HEK293 (cell line): ENCODE results near the gene CDC20.

Experiments used
- CTCF ChIA-PET: fragments of 350-600 bp; formaldehyde crosslinking; extraction: SDS; loops from one replicate; lab custom pipeline; 2021; ENCODE audit warnings: antibody characterized with exemption; lab: Yijun Ruan, JAX
- POLR2A ChIA-PET: fragments of 300-600 bp; formaldehyde crosslinking; extraction: SDS; loops from one replicate; lab custom pipeline; 2020; ENCODE audit warnings: antibody characterized with exemption, inconsistent platforms; lab: Yijun Ruan, JAX
- H3K27ac ChIP-seq: fragments of 200-500 bp; sonication (Bioruptor generic); 2 replicates; pipeline ENCODE4 v1.5.1; 2014; ENCODE audit warnings: low read depth, low read length, control low read depth, inconsistent platforms; ENCODE audit errors: extremely low read depth
- H3K36me3 ChIP-seq, 2 experiments: fragments of 200-500 bp in 1 of 2; sonication (Bioruptor generic) in 1 of 2; 1 replicate in 1 of 2; 2 replicates in 1 of 2; pipeline ENCODE4 v1.5.1; 2014 to 2017; ENCODE audit warnings: inconsistent platforms in 2 of 2, low read length in 2 of 2; ENCODE audit not compliant: control insufficient read depth in 2 of 2, insufficient read depth in 1 of 2
- H3K4me1 ChIP-seq: fragments of 200-500 bp; sonication (Bioruptor generic); 2 replicates; pipeline ENCODE4 v1.5.1; 2014; ENCODE audit warnings: mild to moderate bottlenecking, low read length, inconsistent platforms; ENCODE audit not compliant: control insufficient read depth, insufficient read depth
- H3K4me3 ChIP-seq: 2 replicates; pipeline ENCODE4 v1.5.1; 2011; ENCODE audit warnings: low read depth, mild to moderate bottlenecking, control low read depth, low read length, moderate library complexity
- H3K9me3 ChIP-seq: fragments of 200-500 bp; sonication (Bioruptor generic); 2 replicates; pipeline ENCODE4 v1.5.1; 2014; ENCODE audit warnings: low read depth, low read length, inconsistent platforms; ENCODE audit not compliant: control insufficient read depth, insufficient read depth
- TCF7L2 ChIP-seq: IDR thresholded peaks from 2 replicates; pipeline ENCODE4 v1.6.1; 2011; ENCODE audit warnings: low read depth, mild to moderate bottlenecking, inconsistent platforms, low read length, moderate library complexity, borderline replicate concordance
- ZNF112 ChIP-seq: fragments of 450-650 bp; formaldehyde crosslinking; IDR thresholded peaks from 2 replicates; pipeline ENCODE4 v1.5.0; 2017; ENCODE audit warnings: missing biosample characterization, missing genetic modification characterization
- ZNF302 ChIP-seq: fragments of 450-650 bp; formaldehyde crosslinking; IDR thresholded peaks from 2 replicates; pipeline ENCODE4 v1.5.1; 2016; ENCODE audit warnings: missing biosample characterization, missing genetic modification characterization, low read depth
- ZNF37A ChIP-seq: fragments of 450-650 bp; IDR thresholded peaks from 2 replicates; pipeline ENCODE4 v1.5.1; 2018; ENCODE audit warnings: missing biosample characterization, missing genetic modification characterization
- ZNF555 ChIP-seq: fragments of 450-650 bp; formaldehyde crosslinking; conservative IDR thresholded peaks from 2 replicates; pipeline ENCODE4 v1.5.1; 2017; ENCODE audit warnings: missing biosample characterization, mild to moderate bottlenecking, missing genetic modification characterization, inconsistent platforms
- ZNF664 ChIP-seq: fragments of 450-650 bp; formaldehyde crosslinking; IDR thresholded peaks from 2 replicates; pipeline ENCODE4 v1.5.1; 2016; ENCODE audit warnings: missing biosample characterization, missing genetic modification characterization
- ZNF777 ChIP-seq: fragments of 450-650 bp; formaldehyde crosslinking; IDR thresholded peaks from 2 replicates; pipeline ENCODE4 v1.5.1; 2017; ENCODE audit warnings: missing biosample characterization, missing genetic modification characterization, borderline replicate concordance
- ZNF791 ChIP-seq: fragments of 450-650 bp; formaldehyde crosslinking; IDR thresholded peaks from 2 replicates; pipeline ENCODE4 v1.5.1; 2016; ENCODE audit warnings: missing biosample characterization, missing genetic modification characterization
- TF ChIP-seq, protein P1 (sequence below): fragments of 450-650 bp; formaldehyde crosslinking; IDR thresholded peaks from 2 replicates; pipeline ENCODE4 v1.5.1; 2016; ENCODE audit warnings: missing biosample characterization, missing genetic modification characterization, low read depth
- TF ChIP-seq, protein P2 (sequence below): fragments of 450-650 bp; formaldehyde crosslinking; IDR thresholded peaks from 2 replicates; pipeline ENCODE4 v1.5.1; 2016; ENCODE audit warnings: missing biosample characterization, missing genetic modification characterization
- TF ChIP-seq, protein P3 (sequence below): fragments of 450-650 bp; formaldehyde crosslinking; IDR thresholded peaks from 2 replicates; pipeline ENCODE4 v1.5.1; 2016; ENCODE audit warnings: missing biosample characterization, missing genetic modification characterization
- TF ChIP-seq, protein P4 (sequence below): fragments of 450-650 bp; formaldehyde crosslinking; IDR thresholded peaks from 2 replicates; pipeline ENCODE4 v1.5.1; 2016; ENCODE audit warnings: missing biosample characterization, missing genetic modification characterization

Gene CDC20

DNA sequence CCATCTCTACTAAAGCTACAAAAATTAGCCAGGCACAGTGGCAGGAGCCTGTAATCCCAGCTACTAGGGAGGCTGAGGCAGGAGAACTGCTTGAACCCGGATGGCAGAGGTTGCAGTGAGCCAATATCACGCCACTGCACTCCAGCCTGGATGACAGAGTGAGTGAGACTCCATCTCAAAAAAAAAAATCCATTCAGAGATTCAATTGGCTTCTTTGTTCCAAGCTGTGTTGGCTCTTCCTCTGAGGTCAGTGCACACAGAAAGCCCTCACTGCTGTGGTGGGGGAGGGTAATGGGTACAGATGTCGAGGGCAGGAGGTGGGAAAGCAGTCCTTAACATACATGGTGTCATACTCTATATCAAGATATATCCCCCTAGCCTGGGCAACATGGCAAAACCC, 43.3 kb upstream of the CDC20 start:
- TF ChIP-seq ZNF302 (tag by site-specific recombination) = no peak
- no peak for TF ChIP-seq ZNF37A (tag by site-specific recombination)
- TF ChIP-seq, protein P1, sequence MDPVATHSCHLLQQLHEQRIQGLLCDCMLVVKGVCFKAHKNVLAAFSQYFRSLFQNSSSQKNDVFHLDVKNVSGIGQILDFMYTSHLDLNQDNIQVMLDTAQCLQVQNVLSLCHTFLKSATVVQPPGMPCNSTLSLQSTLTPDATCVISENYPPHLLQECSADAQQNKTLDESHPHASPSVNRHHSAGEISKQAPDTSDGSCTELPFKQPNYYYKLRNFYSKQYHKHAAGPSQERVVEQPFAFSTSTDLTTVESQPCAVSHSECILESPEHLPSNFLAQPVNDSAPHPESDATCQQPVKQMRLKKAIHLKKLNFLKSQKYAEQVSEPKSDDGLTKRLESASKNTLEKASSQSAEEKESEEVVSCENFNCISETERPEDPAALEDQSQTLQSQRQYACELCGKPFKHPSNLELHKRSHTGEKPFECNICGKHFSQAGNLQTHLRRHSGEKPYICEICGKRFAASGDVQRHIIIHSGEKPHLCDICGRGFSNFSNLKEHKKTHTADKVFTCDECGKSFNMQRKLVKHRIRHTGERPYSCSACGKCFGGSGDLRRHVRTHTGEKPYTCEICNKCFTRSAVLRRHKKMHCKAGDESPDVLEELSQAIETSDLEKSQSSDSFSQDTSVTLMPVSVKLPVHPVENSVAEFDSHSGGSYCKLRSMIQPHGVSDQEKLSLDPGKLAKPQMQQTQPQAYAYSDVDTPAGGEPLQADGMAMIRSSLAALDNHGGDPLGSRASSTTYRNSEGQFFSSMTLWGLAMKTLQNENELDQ (tag by site-specific recombination) = no peak
- TF ChIP-seq ZNF555 (tag by site-specific recombination) = no peak
- no peak for TF ChIP-seq ZNF112 (tag by site-specific recombination)
- TF ChIP-seq TCF7L2 = no peak
- TF ChIP-seq, protein P2, sequence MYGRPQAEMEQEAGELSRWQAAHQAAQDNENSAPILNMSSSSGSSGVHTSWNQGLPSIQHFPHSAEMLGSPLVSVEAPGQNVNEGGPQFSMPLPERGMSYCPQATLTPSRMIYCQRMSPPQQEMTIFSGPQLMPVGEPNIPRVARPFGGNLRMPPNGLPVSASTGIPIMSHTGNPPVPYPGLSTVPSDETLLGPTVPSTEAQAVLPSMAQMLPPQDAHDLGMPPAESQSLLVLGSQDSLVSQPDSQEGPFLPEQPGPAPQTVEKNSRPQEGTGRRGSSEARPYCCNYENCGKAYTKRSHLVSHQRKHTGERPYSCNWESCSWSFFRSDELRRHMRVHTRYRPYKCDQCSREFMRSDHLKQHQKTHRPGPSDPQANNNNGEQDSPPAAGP (tag by site-specific recombination) = no peak
- TF ChIP-seq ZNF791 (tag by site-specific recombination) = no peak
- TF ChIP-seq, protein P3, sequence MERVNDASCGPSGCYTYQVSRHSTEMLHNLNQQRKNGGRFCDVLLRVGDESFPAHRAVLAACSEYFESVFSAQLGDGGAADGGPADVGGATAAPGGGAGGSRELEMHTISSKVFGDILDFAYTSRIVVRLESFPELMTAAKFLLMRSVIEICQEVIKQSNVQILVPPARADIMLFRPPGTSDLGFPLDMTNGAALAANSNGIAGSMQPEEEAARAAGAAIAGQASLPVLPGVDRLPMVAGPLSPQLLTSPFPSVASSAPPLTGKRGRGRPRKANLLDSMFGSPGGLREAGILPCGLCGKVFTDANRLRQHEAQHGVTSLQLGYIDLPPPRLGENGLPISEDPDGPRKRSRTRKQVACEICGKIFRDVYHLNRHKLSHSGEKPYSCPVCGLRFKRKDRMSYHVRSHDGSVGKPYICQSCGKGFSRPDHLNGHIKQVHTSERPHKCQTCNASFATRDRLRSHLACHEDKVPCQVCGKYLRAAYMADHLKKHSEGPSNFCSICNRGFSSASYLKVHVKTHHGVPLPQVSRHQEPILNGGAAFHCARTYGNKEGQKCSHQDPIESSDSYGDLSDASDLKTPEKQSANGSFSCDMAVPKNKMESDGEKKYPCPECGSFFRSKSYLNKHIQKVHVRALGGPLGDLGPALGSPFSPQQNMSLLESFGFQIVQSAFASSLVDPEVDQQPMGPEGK (tag by site-specific recombination) = no peak
- no peak for TF ChIP-seq ZNF777 (tag by site-specific recombination)
- TF ChIP-seq, protein P4, sequence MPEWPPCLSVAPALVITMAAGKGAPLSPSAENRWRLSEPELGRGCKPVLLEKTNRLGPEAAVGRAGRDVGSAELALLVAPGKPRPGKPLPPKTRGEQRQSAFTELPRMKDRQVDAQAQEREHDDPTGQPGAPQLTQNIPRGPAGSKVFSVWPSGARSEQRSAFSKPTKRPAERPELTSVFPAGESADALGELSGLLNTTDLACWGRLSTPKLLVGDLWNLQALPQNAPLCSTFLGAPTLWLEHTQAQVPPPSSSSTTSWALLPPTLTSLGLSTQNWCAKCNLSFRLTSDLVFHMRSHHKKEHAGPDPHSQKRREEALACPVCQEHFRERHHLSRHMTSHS (tag by site-specific recombination) = no peak
- TF ChIP-seq, all 188 proteins: peak for 0
- H3K4me3 ChIP-seq = no peak overlapping the region
- ChIA-PET POLR2A (no interaction called here), CTCF (interaction anchor here (0.6 kb wide), 2 partner anchors 110 to 394 kb away, joined by 3 read pairs; no protein-coding TSS in a partner anchor)
- no peaks in the 10 kb centered on the region for H3K4me1 ChIP-seq
- no peaks in the 10 kb centered on the region for H3K9me3 ChIP-seq
- H3K27ac ChIP-seq = no peak overlapping the region
- H3K36me3 ChIP-seq = no peaks in the 10 kb centered on the region

DNA sequence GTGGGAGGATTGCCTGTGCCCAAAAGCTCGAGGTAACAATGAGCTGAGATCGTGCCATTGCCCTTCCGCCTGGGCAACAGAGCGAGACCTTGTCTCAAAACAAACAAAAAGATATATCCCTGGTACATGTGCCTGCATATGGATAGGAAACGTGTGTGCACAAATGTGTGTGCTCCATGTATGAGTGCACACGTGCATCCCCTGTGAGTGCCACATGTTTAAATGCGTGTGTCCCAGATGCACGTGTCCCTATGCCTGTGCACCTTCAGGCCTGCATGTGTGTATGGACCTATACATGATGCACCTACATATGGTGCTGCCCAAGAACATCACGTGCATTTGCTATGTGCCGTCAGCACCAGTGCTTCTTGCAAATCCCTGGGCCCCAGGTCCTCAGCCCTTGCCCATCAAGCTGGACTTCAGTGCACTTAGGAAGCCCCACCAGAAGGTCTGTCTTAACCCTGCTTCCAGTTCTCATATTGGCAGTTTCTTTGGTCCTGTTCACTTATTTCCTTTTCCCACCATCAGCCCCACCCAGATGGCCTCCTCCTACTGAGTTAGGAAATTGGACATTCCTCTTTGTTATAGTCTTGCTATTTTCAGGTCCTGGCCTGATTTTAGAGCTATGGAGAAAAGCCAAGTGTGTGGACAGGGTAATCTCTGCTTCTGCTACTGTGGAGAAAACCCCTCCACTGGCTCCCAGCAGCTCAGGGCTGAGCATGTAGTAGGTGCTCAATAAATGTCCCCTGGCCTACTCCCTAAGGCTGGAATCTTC, 42.6 kb upstream of the CDC20 start:
- H3K4me1 ChIP-seq = no peaks in the 10 kb centered on the region
- no peak overlapping the region for H3K27ac ChIP-seq
- H3K4me3 ChIP-seq = no peak overlapping the region
- no peaks in the 10 kb centered on the region for H3K36me3 ChIP-seq
- ChIA-PET POLR2A (interaction anchor here (0.9 kb wide), 1 partner anchor 42 kb away, joined by 3 read pairs; the partner anchor contains the start of gene CDC20), CTCF (interaction anchor here (0.6 kb wide), 2 partner anchors 111 to 394 kb away, joined by 3 read pairs; no protein-coding TSS in a partner anchor)
- TF ChIP-seq ZNF664 (tag by site-specific recombination) = peak; percentile 46; the same call in 1 of the 2 replicates
- TF ChIP-seq, protein P1 (tag by site-specific recombination) = no peak
- H3K9me3 ChIP-seq = no peaks in the 10 kb centered on the region
